SHP77 (cell line): ENCODE results near the gene IKZF4.
"Not testable (repeated sequence)": the region's sequence is repeated elsewhere in the genome, so short reads cannot be mapped to it uniquely, and the experiment has no call there.

Source experiments
- DNase-seq, 2 experiments: peaks; one replicate each; lab custom pipeline; 2025; lab: John Stamatoyannopoulos, UW

IKZF4 gene

GRCh38 chr12:56040151-56040550, 19.3 kb downstream of the IKZF4 start:
- no peak for DNase-seq

GRCh38 chr12:56040963-56041551, 20.2 kb downstream of the IKZF4 start:
- peak in 1 of 2 experiments; percentile 23 for DNase-seq

- peak; percentile 98 to 99 for DNase-seq
These were observed 20.9 kb downstream of the IKZF4 start, which contains the start of gene RPS26 for GRCh38 chr12:56041552-56042429. Gene RPS26, plus strand, starts transcription at chr12:56041918. Its CDS starts 249 bp downstream, at chr12:56042167.

GRCh38 chr12:56042430-56042813, 21.6 kb downstream of the IKZF4 start:
- not testable (repeated sequence) for DNase-seq

GRCh38 chr12:56042843-56043242, 22.0 kb downstream of the IKZF4 start:
- DNase-seq: no peak

- DNase-seq: no peak
These were observed 25.4 kb downstream of the IKZF4 start for GRCh38 chr12:56046027-56046780.

- no peak for DNase-seq
These were observed 32.6 kb downstream of the IKZF4 start for GRCh38 chr12:56053407-56053893.

GRCh38 chr12:56059964-56060363, 39.1 kb downstream of the IKZF4 start:
- not testable (repeated sequence) for DNase-seq

GRCh38 chr12:56061982-56062381, 41.1 kb downstream of the IKZF4 start:
- DNase-seq: no peak

GRCh38 chr12:56062996-56063395, 42.2 kb downstream of the IKZF4 start:
- DNase-seq: no peak

GRCh38 chr12:56071648-56072047, 50.8 kb downstream of the IKZF4 start:
- DNase-seq: no peak

- DNase-seq: no peak
These were observed 53.6 kb downstream of the IKZF4 start for GRCh38 chr12:56074396-56074795.

- not testable (repeated sequence) for DNase-seq
These were observed 57.1 kb downstream of the IKZF4 start for GRCh38 chr12:56077966-56078365.

- no peak for DNase-seq
These were observed 57.6 kb downstream of the IKZF4 start for GRCh38 chr12:56078427-56078826.

- peak; percentile 66 to 73 for DNase-seq
These were observed 58.3 kb downstream of the IKZF4 start for GRCh38 chr12:56078931-56079722.

GRCh38 chr12:56079723-56080555, 59.1 kb downstream of the IKZF4 start, which contains the start of gene ERBB3:
Gene ERBB3, plus strand, starts transcription at chr12:56080165. Its CDS starts 136 bp downstream, at chr12:56080301.
- peak; percentile 16 to 26 for DNase-seq

GRCh38 chr12:56080556-56081138, 59.8 kb downstream of the IKZF4 start:
- no peak for DNase-seq

GRCh38 chr12:56081393-56082347, 60.8 kb downstream of the IKZF4 start:
- DNase-seq: no peak

- DNase-seq: no peak
These were observed 61.5 kb downstream of the IKZF4 start for GRCh38 chr12:56082382-56082781.
